H9 (cell line): ENCODE measurements around the gene ATRX. TPM values are rescaled to one million over a fixed set of nuclear protein-coding genes. Genes with fewer than 3 reads are reported as not detected.

Experiments used
- DNase-seq: peaks from one replicate; pipeline ENCODE4 v3.0.0-alpha.2; 2017
- H2AFZ ChIP-seq: one replicate; pipeline ENCODE4 v1.6.1; 2013; ENCODE audit warnings: mild to moderate bottlenecking, low read length, control low read depth, moderate library complexity
- H2AK5ac ChIP-seq: 2 replicates; pipeline ENCODE4 v1.6.1; 2013; ENCODE audit warnings: low read length, control low read depth, mixed read lengths; ENCODE audit not compliant: insufficient read length
- H2BK120ac ChIP-seq: one replicate; pipeline ENCODE4 v1.6.1; 2013; ENCODE audit warnings: low read depth, mild to moderate bottlenecking, low read length, control low read depth, inconsistent platforms; ENCODE audit not compliant: poor library complexity, severe bottlenecking
- H2BK12ac ChIP-seq: 2 replicates; pipeline ENCODE4 v1.6.1; 2013; ENCODE audit warnings: low read length, control low read depth, mixed read lengths, low read depth; ENCODE audit not compliant: insufficient read length
- H2BK15ac ChIP-seq: 2 replicates; pipeline ENCODE4 v1.6.1; 2013; ENCODE audit warnings: low read depth, low read length, control low read depth
- H2BK20ac ChIP-seq: one replicate; pipeline ENCODE4 v1.6.1; 2013; ENCODE audit warnings: low read depth, mild to moderate bottlenecking, low read length, control low read depth, inconsistent platforms; ENCODE audit not compliant: poor library complexity, severe bottlenecking
- H2BK5ac ChIP-seq: 2 replicates; pipeline ENCODE4 v1.6.1; 2013; ENCODE audit warnings: low read length, control low read depth, mixed read lengths; ENCODE audit not compliant: insufficient read length
- H3K14ac ChIP-seq: 2 replicates; pipeline ENCODE4 v1.6.1; 2013; ENCODE audit warnings: low read length, control low read depth; ENCODE audit not compliant: insufficient read depth
- H3K18ac ChIP-seq: 2 replicates; pipeline ENCODE4 v1.6.1; 2013; ENCODE audit warnings: low read depth, mild to moderate bottlenecking, mixed read lengths, low read length, control low read depth; ENCODE audit not compliant: insufficient read length
- H3K23ac ChIP-seq: 2 replicates; pipeline ENCODE4 v1.6.1; 2013; ENCODE audit warnings: low read length, control low read depth, mixed read lengths, low read depth; ENCODE audit not compliant: insufficient read length
- H3K23me2 ChIP-seq: 2 replicates; pipeline ENCODE4 v1.6.1; 2013; ENCODE audit warnings: low read depth, mild to moderate bottlenecking, mixed read lengths, low read length, control low read depth; ENCODE audit not compliant: insufficient read length, poor library complexity, severe bottlenecking
- H3K27ac ChIP-seq: 2 replicates; pipeline ENCODE4 v1.5.1; 2013; ENCODE audit warnings: low read length, control low read depth, mixed read lengths, low read depth; ENCODE audit not compliant: insufficient read length
- H3K27me3 ChIP-seq: 2 replicates; pipeline ENCODE4 v1.6.1; 2013; ENCODE audit warnings: low read length, control low read depth, inconsistent platforms; ENCODE audit not compliant: insufficient read depth
- H3K4ac ChIP-seq: 2 replicates; pipeline ENCODE4 v1.6.1; 2013; ENCODE audit warnings: low read depth, mild to moderate bottlenecking, control low read depth, inconsistent platforms, low read length, moderate library complexity
- H3K4me1 ChIP-seq: 2 replicates; pipeline ENCODE4 v1.6.1; 2013; ENCODE audit warnings: low read length, control low read depth, inconsistent platforms; ENCODE audit not compliant: insufficient read depth
- H3K4me2 ChIP-seq: 2 replicates; pipeline ENCODE4 v1.6.1; 2013; ENCODE audit warnings: low read length, control low read depth, mixed read lengths; ENCODE audit not compliant: insufficient read length, insufficient read depth
- H3K56ac ChIP-seq: 2 replicates; pipeline ENCODE4 v1.6.1; 2013; ENCODE audit warnings: low read depth, mild to moderate bottlenecking, mixed read lengths, low read length, control low read depth; ENCODE audit not compliant: insufficient read length
- H3K79me1 ChIP-seq: 2 replicates; pipeline ENCODE4 v1.6.1; 2013; ENCODE audit warnings: low read depth, mild to moderate bottlenecking, moderate library complexity, low read length, control low read depth, inconsistent platforms; ENCODE audit not compliant: insufficient read depth, poor library complexity, severe bottlenecking
- H3K79me2 ChIP-seq: 2 replicates; pipeline ENCODE4 v1.6.1; 2013; ENCODE audit warnings: low read length, control low read depth, inconsistent platforms; ENCODE audit not compliant: insufficient read depth
- H3K9ac ChIP-seq: 2 replicates; pipeline ENCODE4 v1.6.1; 2013; ENCODE audit warnings: low read length, control low read depth, mixed read lengths; ENCODE audit not compliant: insufficient read length; ENCODE audit errors: extremely low read depth
- H3K9me3 ChIP-seq: one replicate; pipeline ENCODE4 v1.6.1; 2013; ENCODE audit warnings: low read depth, low read length, inconsistent platforms; ENCODE audit not compliant: control insufficient read depth
- H3T11ph ChIP-seq: one replicate; pipeline ENCODE4 v1.6.1; 2013; ENCODE audit warnings: mild to moderate bottlenecking, low read length, control low read depth, inconsistent platforms
- H4K20me1 ChIP-seq: one replicate; pipeline ENCODE4 v1.6.1; 2013; ENCODE audit not compliant: control insufficient read depth, insufficient read length, insufficient read depth
- H4K5ac ChIP-seq: 2 replicates; pipeline ENCODE4 v1.6.1; 2013; ENCODE audit warnings: low read depth, mild to moderate bottlenecking, mixed read lengths, low read length, control low read depth; ENCODE audit not compliant: insufficient read length
- H4K8ac ChIP-seq: replicated peaks from 2 replicates; pipeline ENCODE4 v1.6.1; 2013; ENCODE audit warnings: low read length, control low read depth, mixed read lengths, low read depth; ENCODE audit not compliant: insufficient read length
- H4K91ac ChIP-seq: 2 replicates; pipeline ENCODE4 v1.6.1; 2013; ENCODE audit warnings: low read depth, mild to moderate bottlenecking, moderate library complexity, mixed read lengths, low read length, control low read depth; ENCODE audit not compliant: insufficient read length
- H3K27ac Mint-ChIP-seq, 3 experiments: 2 replicates in 2 of 3; 3 replicates in 1 of 3; pipeline ENCODE4 v1.8.0; 2020 to 2021; ENCODE audit warnings: mixed read lengths in 3 of 3, mild to moderate bottlenecking in 1 of 3, moderate library complexity in 1 of 3
- H3K27me3 Mint-ChIP-seq: 2 replicates; pipeline ENCODE4 v1.8.0; 2021; ENCODE audit warnings: low read depth, mild to moderate bottlenecking, moderate library complexity, mixed read lengths
- H3K36me3 Mint-ChIP-seq, 3 experiments: 2 replicates in 2 of 3; 3 replicates in 1 of 3; pipeline ENCODE4 v1.8.0; 2020 to 2021; ENCODE audit warnings: low read depth in 3 of 3, mixed read lengths in 3 of 3; ENCODE audit not compliant: insufficient read depth in 1 of 3
- H3K4me1 Mint-ChIP-seq, 2 experiments: 2 replicates each; pipeline ENCODE4 v1.8.0; 2020; ENCODE audit warnings: mixed read lengths in 2 of 2
- H3K4me3 Mint-ChIP-seq, 2 experiments: 2 replicates in 1 of 2; 3 replicates in 1 of 2; pipeline ENCODE4 v1.8.0; 2020 to 2021; ENCODE audit warnings: mild to moderate bottlenecking in 2 of 2, mixed read lengths in 2 of 2, moderate library complexity in 1 of 2
- H3K9me3 Mint-ChIP-seq, 2 experiments: 2 replicates in 1 of 2; 3 replicates in 1 of 2; pipeline ENCODE4 v1.8.0; 2020; ENCODE audit warnings: mild to moderate bottlenecking in 2 of 2, mixed read lengths in 2 of 2, moderate library complexity in 1 of 2
- CTCF ChIP-seq: fragments of 200-600 bp; sonication (generic); conservative IDR thresholded peaks from 3 replicates; pipeline ENCODE4 v1.8.0; 2021; ENCODE audit warnings: antibody characterized with exemption, mild to moderate bottlenecking
- WGBS: extraction: QIAGEN DNeasy Blood & Tissue Kit; methylation state at CpG from one replicate; pipeline ENCODE4 v1.1.7; 2013; ENCODE audit warnings: missing lambda C conversion rate, low lambda C conversion rate, mixed read lengths; ENCODE audit not compliant: insufficient read length; ENCODE audit errors: extremely low coverage; 5-methylcytosine and 5-hydroxymethylcytosine counted together
- total RNA-seq: library from RNA; stranded (reverse); gene quantifications from 2 replicates; pipeline ENCODE4 v1.2.1, GENCODE V29; 2021

The ATRX gene
- total RNA-seq, 1 experiment from 2014 or later, result 76.0 TPM

- no peak overlapping the region for H3K56ac ChIP-seq
- Mint-ChIP-seq H3K27me3 (no peaks in the 10 kb centered on the region), H3K4me3 (no peak overlapping the region), H3K4me1 (no peaks in the 10 kb centered on the region), H3K9me3 (peaks cover 50 to 59% of the 10 kb centered on the region in 2 experiments), H3K36me3 (peaks cover 16 to 30% (median 25%) of the 10 kb centered on the region in 3 experiments), H3K27ac (no peak overlapping the region)
- no peak overlapping the region for H3K4me2 ChIP-seq
- H2BK15ac ChIP-seq, result no peak overlapping the region
- H2BK5ac ChIP-seq, result no peak overlapping the region
- H3K9me3 ChIP-seq, result no peaks in the 10 kb centered on the region
- no peak overlapping the region for H2BK12ac ChIP-seq
- no peaks in the 10 kb centered on the region for H3K27me3 ChIP-seq
- TF ChIP-seq CTCF, result no peak
- no peak overlapping the region for H3K18ac ChIP-seq
- H4K8ac ChIP-seq, result no peak overlapping the region
- no peak overlapping the region for H3K14ac ChIP-seq
- no peaks in the 10 kb centered on the region for H3K4me1 ChIP-seq
- H3K79me2 ChIP-seq, result peaks cover 17% of the 10 kb centered on the region; the same call in 1 of the 2 replicates
- WGBS, result no CpG with 5 or more reads among the region's 1 CpG
- no peak overlapping the region for H4K5ac ChIP-seq
- no peak overlapping the region for H3K23ac ChIP-seq
- H2AFZ ChIP-seq, result no peak overlapping the region
- no peak overlapping the region for H3K4ac ChIP-seq
- no peak overlapping the region for H3K27ac ChIP-seq
- no peak overlapping the region for H2AK5ac ChIP-seq
- DNase-seq, result no peak
- no peak overlapping the region for H2BK20ac ChIP-seq
- no peak overlapping the region for H3T11ph ChIP-seq
- no peak overlapping the region for H4K91ac ChIP-seq
- H4K20me1 ChIP-seq, result no peaks in the 10 kb centered on the region
- no peaks in the 10 kb centered on the region for H3K23me2 ChIP-seq
- no peaks in the 10 kb centered on the region for H3K79me1 ChIP-seq
- no peak overlapping the region for H2BK120ac ChIP-seq
- H3K9ac ChIP-seq, result no peak overlapping the region
Measured at GRCh38 chrX:77771601-77772000, 14.4 kb downstream of the ATRX start.
